HEK293 (cell line): ENCODE data around the gene FAM9B.

Experiments used
- CTCF ChIA-PET: fragments of 350-600 bp; formaldehyde crosslinking; extraction: SDS; loops from one replicate; lab custom pipeline; 2021; ENCODE audit warnings: antibody characterized with exemption; lab: Yijun Ruan, JAX
- POLR2A ChIA-PET: fragments of 300-600 bp; formaldehyde crosslinking; extraction: SDS; loops from one replicate; lab custom pipeline; 2020; ENCODE audit warnings: antibody characterized with exemption, inconsistent platforms; lab: Yijun Ruan, JAX
- H3K27ac ChIP-seq: fragments of 200-500 bp; sonication (Bioruptor generic); 2 replicates; pipeline ENCODE4 v1.5.1; 2014; ENCODE audit warnings: low read depth, low read length, control low read depth, inconsistent platforms; ENCODE audit errors: extremely low read depth
- H3K36me3 ChIP-seq, 2 experiments: fragments of 200-500 bp in 1 of 2; sonication (Bioruptor generic) in 1 of 2; 1 replicate in 1 of 2; 2 replicates in 1 of 2; pipeline ENCODE4 v1.5.1; 2014 to 2017; ENCODE audit warnings: inconsistent platforms in 2 of 2, low read length in 2 of 2; ENCODE audit not compliant: control insufficient read depth in 2 of 2, insufficient read depth in 1 of 2
- H3K4me1 ChIP-seq: fragments of 200-500 bp; sonication (Bioruptor generic); 2 replicates; pipeline ENCODE4 v1.5.1; 2014; ENCODE audit warnings: mild to moderate bottlenecking, low read length, inconsistent platforms; ENCODE audit not compliant: control insufficient read depth, insufficient read depth
- H3K4me3 ChIP-seq: 2 replicates; pipeline ENCODE4 v1.5.1; 2011; ENCODE audit warnings: low read depth, mild to moderate bottlenecking, control low read depth, low read length, moderate library complexity
- H3K9me3 ChIP-seq: fragments of 200-500 bp; sonication (Bioruptor generic); 2 replicates; pipeline ENCODE4 v1.5.1; 2014; ENCODE audit warnings: low read depth, low read length, inconsistent platforms; ENCODE audit not compliant: control insufficient read depth, insufficient read depth
- BCL11B ChIP-seq: fragments of 450-650 bp; formaldehyde crosslinking; IDR thresholded peaks from 2 replicates; pipeline ENCODE4 v1.5.1; 2016; ENCODE audit warnings: low read depth, missing biosample characterization, missing genetic modification characterization
- ELK4 ChIP-seq: IDR thresholded peaks from 2 replicates; pipeline ENCODE4 v1.6.1; 2011; ENCODE audit warnings: mild to moderate bottlenecking, low read depth, low read length, borderline replicate concordance
- KLF16 ChIP-seq: fragments of 450-650 bp; formaldehyde crosslinking; IDR thresholded peaks from 2 replicates; pipeline ENCODE4 v1.5.1; 2017; ENCODE audit warnings: missing biosample characterization, missing genetic modification characterization
- KLF9 ChIP-seq: fragments of 450-650 bp; formaldehyde crosslinking; IDR thresholded peaks from 2 replicates; pipeline ENCODE4 v1.5.1; 2016; ENCODE audit warnings: missing biosample characterization, missing genetic modification characterization, low read depth
- SP7 ChIP-seq: fragments of 450-650 bp; formaldehyde crosslinking; IDR thresholded peaks from 2 replicates; pipeline ENCODE4 v1.5.1; 2016; ENCODE audit warnings: missing biosample characterization, missing genetic modification characterization
- ZBTB49 ChIP-seq: fragments of 450-650 bp; formaldehyde crosslinking; IDR thresholded peaks from 2 replicates; pipeline ENCODE4 v1.5.1; 2016; ENCODE audit warnings: missing biosample characterization, missing genetic modification characterization, low read depth
- ZBTB7A ChIP-seq: fragments of 450-650 bp; formaldehyde crosslinking; IDR thresholded peaks from 2 replicates; pipeline ENCODE4 v1.5.1; 2016; ENCODE audit warnings: low read depth, missing biosample characterization, missing genetic modification characterization
- ZEB2 ChIP-seq: fragments of 450-650 bp; formaldehyde crosslinking; IDR thresholded peaks from 2 replicates; pipeline ENCODE4 v1.5.1; 2016; ENCODE audit warnings: missing biosample characterization, missing genetic modification characterization
- ZFP41 ChIP-seq: fragments of 450-650 bp; formaldehyde crosslinking; IDR thresholded peaks from 2 replicates; pipeline ENCODE4 v1.5.1; 2016; ENCODE audit warnings: missing biosample characterization, missing genetic modification characterization, borderline replicate concordance
- ZNF10 ChIP-seq: fragments of 450-650 bp; formaldehyde crosslinking; IDR thresholded peaks from 2 replicates; pipeline ENCODE4 v1.5.1; 2017; ENCODE audit warnings: missing biosample characterization, missing genetic modification characterization
- ZNF157 ChIP-seq: fragments of 450-650 bp; formaldehyde crosslinking; IDR thresholded peaks from 2 replicates; pipeline ENCODE4 v1.5.1; 2016; ENCODE audit warnings: missing biosample characterization, missing genetic modification characterization
- ZNF221 ChIP-seq: fragments of 450-650 bp; formaldehyde crosslinking; IDR thresholded peaks from 2 replicates; pipeline ENCODE4 v1.5.1; 2017; ENCODE audit warnings: missing biosample characterization, missing genetic modification characterization, borderline replicate concordance
- ZNF24 ChIP-seq: fragments of 450-650 bp; formaldehyde crosslinking; IDR thresholded peaks from 2 replicates; pipeline ENCODE4 v1.5.1; 2016; ENCODE audit warnings: missing biosample characterization, missing genetic modification characterization
- ZNF26 ChIP-seq: fragments of 450-650 bp; formaldehyde crosslinking; IDR thresholded peaks from 2 replicates; pipeline ENCODE4 v1.5.1; 2016; ENCODE audit warnings: missing biosample characterization, missing genetic modification characterization
- ZNF324 ChIP-seq: fragments of 450-650 bp; formaldehyde crosslinking; IDR thresholded peaks from 2 replicates; pipeline ENCODE4 v1.5.1; 2016; ENCODE audit warnings: missing biosample characterization, missing genetic modification characterization
- ZNF341 ChIP-seq: fragments of 450-650 bp; formaldehyde crosslinking; IDR thresholded peaks from 2 replicates; pipeline ENCODE4; 2016; ENCODE audit warnings: low read depth, missing biosample characterization, missing genetic modification characterization
- ZNF433 ChIP-seq: fragments of 450-650 bp; formaldehyde crosslinking; IDR thresholded peaks from 2 replicates; pipeline ENCODE4 v1.5.1; 2016; ENCODE audit warnings: missing biosample characterization, missing genetic modification characterization, low read depth
- ZNF48 ChIP-seq: fragments of 450-650 bp; formaldehyde crosslinking; IDR thresholded peaks from 2 replicates; pipeline ENCODE4 v1.5.1; 2016; ENCODE audit warnings: missing biosample characterization, missing genetic modification characterization
- ZNF544 ChIP-seq: fragments of 450-650 bp; formaldehyde crosslinking; IDR thresholded peaks from 2 replicates; pipeline ENCODE4 v1.5.0; 2017; ENCODE audit warnings: missing biosample characterization, missing genetic modification characterization
- ZNF558 ChIP-seq: fragments of 450-650 bp; formaldehyde crosslinking; IDR thresholded peaks from 2 replicates; pipeline ENCODE4 v1.5.1; 2016; ENCODE audit warnings: missing biosample characterization, missing genetic modification characterization
- ZNF585B ChIP-seq: fragments of 450-650 bp; formaldehyde crosslinking; IDR thresholded peaks from 2 replicates; pipeline ENCODE4 v1.5.1; 2016; ENCODE audit warnings: missing biosample characterization, missing genetic modification characterization
- ZNF626 ChIP-seq: fragments of 450-650 bp; sonication (Bioruptor Pico); formaldehyde crosslinking; IDR thresholded peaks from 2 replicates; pipeline ENCODE4 v1.5.1; 2018; ENCODE audit warnings: missing biosample characterization, missing genetic modification characterization, inconsistent platforms
- ZNF629 ChIP-seq: fragments of 450-650 bp; formaldehyde crosslinking; IDR thresholded peaks from 2 replicates; pipeline ENCODE4 v1.5.1; 2017; ENCODE audit warnings: missing biosample characterization, missing genetic modification characterization
- ZNF654 ChIP-seq: fragments of 450-650 bp; formaldehyde crosslinking; IDR thresholded peaks from 2 replicates; pipeline ENCODE4 v1.5.1; 2016; ENCODE audit warnings: low read depth, missing biosample characterization, missing genetic modification characterization
- ZNF664 ChIP-seq: fragments of 450-650 bp; formaldehyde crosslinking; IDR thresholded peaks from 2 replicates; pipeline ENCODE4 v1.5.1; 2016; ENCODE audit warnings: missing biosample characterization, missing genetic modification characterization
- ZNF677 ChIP-seq: fragments of 450-650 bp; IDR thresholded peaks from 2 replicates; pipeline ENCODE4 v1.5.0; 2018; ENCODE audit warnings: missing biosample characterization, mild to moderate bottlenecking, missing genetic modification characterization, moderate library complexity
- ZSCAN23 ChIP-seq: fragments of 450-650 bp; formaldehyde crosslinking; IDR thresholded peaks from 2 replicates; pipeline ENCODE4 v1.5.1; 2016; ENCODE audit warnings: missing biosample characterization, missing genetic modification characterization
- TF ChIP-seq, protein P1 (sequence below): fragments of 450-650 bp; formaldehyde crosslinking; IDR thresholded peaks from 2 replicates; pipeline ENCODE4 v1.5.1; 2016; ENCODE audit warnings: missing biosample characterization, missing genetic modification characterization

FAM9B gene

GRCh38 chrX:9064694-9065093, 30.8 kb upstream of the FAM9B start:
- Histone ChIP-seq H3K4me1 (no peaks in the 10 kb centered on the region), H3K4me3 (no peak overlapping the region), H3K36me3 (no peaks in the 10 kb centered on the region), H3K27ac (no peak overlapping the region), H3K9me3 (no peaks in the 10 kb centered on the region)
- no peak for TF ChIP-seq ZNF26
- TF ChIP-seq ELK4 = no peak
- TF ChIP-seq ZNF677 (tag by site-specific recombination) = no peak
- no peak for TF ChIP-seq ZNF626 (tag by site-specific recombination)
- TF ChIP-seq ZFP41 = no peak
- TF ChIP-seq ZNF324 (tag by site-specific recombination) = no peak
- TF ChIP-seq ZNF341 (tag by site-specific recombination) = no peak
- TF ChIP-seq ZNF654 (tag by site-specific recombination) = no peak
- TF ChIP-seq ZBTB49 (tag by site-specific recombination) = no peak
- no peak for TF ChIP-seq ZNF221
- no peak for TF ChIP-seq ZNF629 (tag by site-specific recombination)
- TF ChIP-seq ZNF585B (tag by site-specific recombination) = no peak
- TF ChIP-seq, protein P1, sequence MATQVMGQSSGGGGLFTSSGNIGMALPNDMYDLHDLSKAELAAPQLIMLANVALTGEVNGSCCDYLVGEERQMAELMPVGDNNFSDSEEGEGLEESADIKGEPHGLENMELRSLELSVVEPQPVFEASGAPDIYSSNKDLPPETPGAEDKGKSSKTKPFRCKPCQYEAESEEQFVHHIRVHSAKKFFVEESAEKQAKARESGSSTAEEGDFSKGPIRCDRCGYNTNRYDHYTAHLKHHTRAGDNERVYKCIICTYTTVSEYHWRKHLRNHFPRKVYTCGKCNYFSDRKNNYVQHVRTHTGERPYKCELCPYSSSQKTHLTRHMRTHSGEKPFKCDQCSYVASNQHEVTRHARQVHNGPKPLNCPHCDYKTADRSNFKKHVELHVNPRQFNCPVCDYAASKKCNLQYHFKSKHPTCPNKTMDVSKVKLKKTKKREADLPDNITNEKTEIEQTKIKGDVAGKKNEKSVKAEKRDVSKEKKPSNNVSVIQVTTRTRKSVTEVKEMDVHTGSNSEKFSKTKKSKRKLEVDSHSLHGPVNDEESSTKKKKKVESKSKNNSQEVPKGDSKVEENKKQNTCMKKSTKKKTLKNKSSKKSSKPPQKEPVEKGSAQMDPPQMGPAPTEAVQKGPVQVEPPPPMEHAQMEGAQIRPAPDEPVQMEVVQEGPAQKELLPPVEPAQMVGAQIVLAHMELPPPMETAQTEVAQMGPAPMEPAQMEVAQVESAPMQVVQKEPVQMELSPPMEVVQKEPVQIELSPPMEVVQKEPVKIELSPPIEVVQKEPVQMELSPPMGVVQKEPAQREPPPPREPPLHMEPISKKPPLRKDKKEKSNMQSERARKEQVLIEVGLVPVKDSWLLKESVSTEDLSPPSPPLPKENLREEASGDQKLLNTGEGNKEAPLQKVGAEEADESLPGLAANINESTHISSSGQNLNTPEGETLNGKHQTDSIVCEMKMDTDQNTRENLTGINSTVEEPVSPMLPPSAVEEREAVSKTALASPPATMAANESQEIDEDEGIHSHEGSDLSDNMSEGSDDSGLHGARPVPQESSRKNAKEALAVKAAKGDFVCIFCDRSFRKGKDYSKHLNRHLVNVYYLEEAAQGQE (tag by site-specific recombination) = no peak
- no peak for TF ChIP-seq SP7
- ChIA-PET CTCF (no interaction called here), POLR2A (no interaction called here)

- no peaks in the 10 kb centered on the region for H3K4me1 ChIP-seq
- TF ChIP-seq ZNF544 (tag by site-specific recombination) (no peak), ZSCAN23 (tag by site-specific recombination) (no peak), ZNF629 (tag by site-specific recombination) (no peak), ZNF24 (tag by site-specific recombination) (no peak), KLF16 (no peak), ZNF10 (tag by site-specific recombination) (no peak), ZNF48 (tag by site-specific recombination) (no peak), BCL11B (tag by site-specific recombination) (no peak), ZNF157 (tag by site-specific recombination) (no peak), ZNF664 (tag by site-specific recombination) (no peak), ZNF558 (tag by site-specific recombination) (no peak), ZEB2 (tag by site-specific recombination) (no peak), ZNF433 (tag by site-specific recombination) (no peak), KLF9 (tag by site-specific recombination) (no peak), ZBTB7A (tag by site-specific recombination) (no peak)
- H3K27ac ChIP-seq = no peak overlapping the region
- no peak overlapping the region for H3K4me3 ChIP-seq
- CTCF ChIA-PET = no interaction called here
- H3K36me3 ChIP-seq = no peaks in the 10 kb centered on the region
- H3K9me3 ChIP-seq = no peaks in the 10 kb centered on the region
- POLR2A ChIA-PET = no interaction called here
Observed at GRCh38 chrX:9062641-9063040, 28.7 kb upstream of the FAM9B start.
